GM13976 (cell line): ENCODE measurements around the gene SSPN.

Experiments
- DNase-seq: peaks from one replicate; pipeline ENCODE4 v3.0.0; 2012; ENCODE audit warnings: low spot score
- in situ Hi-C: fragments of 300-500 bp; cut with MboI; formaldehyde crosslinking; loops from one replicate; pipeline ENCODE4 v1.12.0; 2022; ENCODE audit warnings: low sequenced_read_pairs, mixed read lengths, inconsistent platforms; ENCODE audit not compliant: unreplicated experiment
- TF ChIP-seq, protein P1 (sequence below): IDR thresholded peaks from 2 replicates; pipeline ENCODE4 v1.5.1; 2012; ENCODE audit warnings: borderline replicate concordance, mild to moderate bottlenecking; ENCODE audit not compliant: insufficient read depth; ENCODE audit errors: extremely low read depth, missing control alignments, control extremely low read depth

SSPN gene

DNA sequence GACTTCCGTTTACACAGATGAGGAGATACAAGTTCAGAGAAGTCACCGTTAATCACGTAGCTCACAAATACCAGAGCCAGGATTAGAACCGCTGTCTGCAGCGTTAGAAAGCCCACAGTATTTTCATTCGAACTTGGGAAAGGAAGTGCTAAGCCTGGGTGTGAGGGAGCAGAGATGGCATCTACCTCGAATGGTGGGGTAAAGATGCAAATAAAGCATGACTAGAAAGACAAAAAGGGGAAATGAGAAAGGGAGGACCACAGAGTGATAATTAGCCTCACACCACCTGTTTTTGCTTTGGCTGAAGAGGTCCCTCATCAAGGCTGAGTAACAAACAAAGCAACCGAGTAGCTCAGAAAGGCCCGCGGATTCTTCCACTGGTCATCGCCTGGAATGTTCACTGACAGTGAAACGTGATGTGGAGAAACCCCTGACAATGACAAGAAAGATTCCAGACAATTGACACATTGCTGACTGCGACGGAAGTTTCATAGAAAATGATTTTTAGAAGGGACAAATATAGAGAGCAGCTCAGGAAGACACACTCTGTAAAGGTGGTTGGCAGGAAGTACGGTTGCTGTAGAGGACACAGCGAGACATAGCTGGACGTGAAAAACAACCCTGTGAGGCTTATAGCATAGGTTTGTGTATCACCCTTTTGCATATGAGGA lies 39.0 kb upstream of the SSPN start:
- DNase-seq, result peak; percentile 60
- in situ Hi-C loops, result no loop called here
- TF ChIP-seq, protein P1, sequence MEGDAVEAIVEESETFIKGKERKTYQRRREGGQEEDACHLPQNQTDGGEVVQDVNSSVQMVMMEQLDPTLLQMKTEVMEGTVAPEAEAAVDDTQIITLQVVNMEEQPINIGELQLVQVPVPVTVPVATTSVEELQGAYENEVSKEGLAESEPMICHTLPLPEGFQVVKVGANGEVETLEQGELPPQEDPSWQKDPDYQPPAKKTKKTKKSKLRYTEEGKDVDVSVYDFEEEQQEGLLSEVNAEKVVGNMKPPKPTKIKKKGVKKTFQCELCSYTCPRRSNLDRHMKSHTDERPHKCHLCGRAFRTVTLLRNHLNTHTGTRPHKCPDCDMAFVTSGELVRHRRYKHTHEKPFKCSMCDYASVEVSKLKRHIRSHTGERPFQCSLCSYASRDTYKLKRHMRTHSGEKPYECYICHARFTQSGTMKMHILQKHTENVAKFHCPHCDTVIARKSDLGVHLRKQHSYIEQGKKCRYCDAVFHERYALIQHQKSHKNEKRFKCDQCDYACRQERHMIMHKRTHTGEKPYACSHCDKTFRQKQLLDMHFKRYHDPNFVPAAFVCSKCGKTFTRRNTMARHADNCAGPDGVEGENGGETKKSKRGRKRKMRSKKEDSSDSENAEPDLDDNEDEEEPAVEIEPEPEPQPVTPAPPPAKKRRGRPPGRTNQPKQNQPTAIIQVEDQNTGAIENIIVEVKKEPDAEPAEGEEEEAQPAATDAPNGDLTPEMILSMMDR, result no peak

DNA sequence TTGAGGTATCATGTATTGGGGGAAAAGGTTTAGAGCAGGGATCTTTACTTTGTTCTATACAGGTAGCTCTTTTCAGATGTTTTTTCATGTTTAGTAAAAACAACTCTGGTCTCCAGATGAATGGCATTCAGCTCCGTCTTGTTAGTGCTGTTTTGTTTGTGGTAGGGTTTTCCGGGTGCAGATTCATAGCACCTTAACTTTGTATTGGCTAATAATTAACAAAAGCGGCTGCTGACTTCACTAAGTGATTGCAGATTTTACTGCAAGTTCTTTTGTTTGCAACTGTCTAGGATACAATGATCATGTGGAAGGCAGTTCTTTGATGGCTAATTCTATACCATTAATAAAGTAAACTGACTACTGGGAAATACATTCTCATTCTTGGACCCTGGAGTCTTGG lies 38.4 kb upstream of the SSPN start:
- in situ Hi-C loops, result no loop called here
- TF ChIP-seq, protein P1, result no peak
- no peak for DNase-seq

DNA sequence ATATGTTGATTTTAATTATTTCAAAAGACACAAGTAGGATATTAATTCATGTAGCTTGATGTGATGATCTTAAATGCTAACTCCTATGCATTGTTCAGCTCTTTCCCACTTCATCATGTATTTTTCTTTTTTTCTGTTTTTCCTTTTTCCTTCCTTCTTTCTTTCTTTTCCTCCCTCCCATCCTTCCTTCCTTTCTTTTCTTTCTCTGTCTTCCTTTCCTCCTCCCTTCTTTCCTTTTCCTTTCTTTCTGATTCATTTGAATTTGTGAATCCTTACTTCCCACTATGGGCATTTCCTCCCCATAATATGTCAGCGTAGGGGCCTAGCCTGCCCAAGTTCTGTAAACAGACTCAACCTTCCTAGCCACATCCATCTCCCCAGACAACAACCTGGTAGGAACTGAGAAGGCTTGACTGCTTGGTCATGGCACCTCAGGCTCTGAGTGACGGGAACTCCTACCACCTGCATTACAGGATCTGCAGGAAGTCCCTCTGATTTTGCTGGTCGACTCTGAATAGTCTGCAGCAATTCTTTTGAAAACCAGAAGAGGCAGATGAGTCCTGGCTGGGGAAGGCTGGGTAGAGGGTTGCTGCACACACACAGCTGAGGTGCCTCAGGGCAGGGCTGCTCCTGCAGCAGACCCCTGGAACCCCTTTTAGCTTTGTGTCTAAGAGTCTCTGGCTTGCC lies 37.2 kb upstream of the SSPN start:
- TF ChIP-seq, protein P1, result no peak
- DNase-seq, result peak; percentile 11
- in situ Hi-C loops, result no loop called here

DNA sequence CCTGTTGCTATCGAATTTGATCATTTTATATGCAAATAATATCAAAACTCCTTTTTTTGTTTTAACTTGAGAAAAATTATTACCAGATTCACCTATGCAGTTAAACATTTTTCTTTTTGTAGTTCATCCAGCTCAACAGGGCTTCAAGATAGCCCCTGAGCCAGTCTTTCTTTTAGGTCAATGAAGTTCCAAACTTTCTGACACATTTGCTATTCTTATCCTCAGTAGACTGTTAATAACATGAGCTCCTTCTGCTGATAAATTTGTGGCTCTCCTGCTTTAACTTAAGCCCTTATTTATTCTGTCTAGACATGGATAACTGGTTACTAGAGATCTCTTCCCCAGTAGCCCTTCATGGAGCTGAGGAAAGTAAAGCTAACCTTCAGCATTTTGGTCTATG lies 33.2 kb upstream of the SSPN start:
- in situ Hi-C loops, result no loop called here
- no peak for DNase-seq
- TF ChIP-seq, protein P1, result no peak

DNA sequence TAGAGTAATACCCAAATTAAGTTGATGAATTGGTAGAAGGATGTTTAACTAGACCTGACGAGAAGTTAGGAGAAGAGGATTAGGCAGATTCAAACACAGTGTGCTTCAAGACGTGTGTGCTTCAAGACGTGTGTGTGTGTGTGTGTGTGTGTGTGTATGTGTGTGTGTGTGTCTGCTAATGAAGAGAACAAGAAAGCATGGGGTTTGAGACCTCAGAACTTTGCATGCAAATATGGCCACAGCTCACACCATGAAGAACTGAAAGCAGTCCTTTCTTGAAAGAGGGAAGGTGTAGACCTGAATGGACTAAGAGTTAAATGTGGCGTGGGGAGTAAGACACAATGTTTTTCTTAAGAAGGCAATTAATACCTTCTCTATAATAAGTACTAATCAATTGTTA lies 32.5 kb upstream of the SSPN start:
- TF ChIP-seq, protein P1, result no peak
- in situ Hi-C loops, result no loop called here
- peak; percentile 48 for DNase-seq

DNA sequence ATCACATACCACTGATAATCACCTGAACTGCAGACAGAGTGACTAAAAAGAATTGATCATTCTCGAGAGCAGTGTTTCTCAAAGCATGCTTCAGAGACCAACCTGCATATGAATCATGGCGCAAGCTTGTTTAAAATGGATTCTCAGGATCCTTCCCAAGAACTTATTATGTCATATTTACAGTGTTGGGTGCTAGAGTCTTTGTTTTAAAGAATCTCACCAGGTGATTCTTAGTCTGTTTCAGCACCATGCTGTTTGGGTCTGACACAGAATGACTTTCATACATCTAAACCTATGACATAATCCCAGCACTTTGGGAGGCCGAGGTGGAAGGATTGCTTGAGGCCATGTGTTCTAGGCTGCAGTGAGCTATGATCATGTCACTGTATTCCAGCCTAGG lies 31.3 kb upstream of the SSPN start:
- TF ChIP-seq, protein P1, result no peak
- no peak for DNase-seq
- in situ Hi-C loops, result no loop called here
